ENCODE data around the gene SLC32A1. TPM values are rescaled to one million over a fixed set of nuclear protein-coding genes. Genes with fewer than 3 reads are reported as not detected.

Gene SLC32A1
- total RNA-seq, 2 experiments from 2014 or later: not detected

- Mint-ChIP-seq H3K27ac (no peak overlapping the region), H3K36me3 (ENCODE audit: low read depth) (peaks cover 50% of the 10 kb centered on the region), H3K4me1 (peaks cover 16% of the 10 kb centered on the region), H3K4me3 (no peak overlapping the region), H3K9me3 (no peaks in the 10 kb centered on the region), H3K27me3 (no peaks in the 10 kb centered on the region)
- POLR2A ChIA-PET: no interaction called here
- CTCF ChIA-PET: interaction anchor here (1.0 to 2.9 kb wide), 5 partner anchors 9 to 42 kb away, joined by 3 to 22 read pairs (median 4); no protein-coding TSS in a partner anchor
- peak; percentile 22 for DNase-seq
Measured at GRCh38 chr20:38764567-38765318, 40.5 kb downstream of the SLC32A1 start.

DNA sequence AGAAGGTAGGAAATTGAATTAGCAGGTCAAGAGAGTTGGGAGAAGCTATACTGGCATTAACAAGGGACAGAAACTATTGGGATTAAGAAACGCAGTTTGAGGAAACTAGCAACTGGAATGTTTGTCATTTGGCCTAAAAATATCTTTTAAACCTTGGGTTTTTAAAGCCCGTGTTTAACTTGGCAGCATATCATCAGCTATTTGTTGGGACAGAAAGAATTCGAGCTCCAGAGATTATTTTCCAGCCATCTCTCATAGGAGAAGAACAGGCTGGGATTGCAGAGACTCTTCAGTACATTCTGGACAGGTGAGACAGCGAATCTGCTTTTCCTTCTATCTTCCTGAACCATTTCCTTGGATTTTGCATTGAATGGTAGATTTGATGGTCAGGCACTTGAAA is 41.8 kb downstream of the SLC32A1 start:
- POLR2A ChIA-PET: no interaction called here
- Mint-ChIP-seq H3K4me3 (no peak overlapping the region), H3K36me3 (ENCODE audit: low read depth) (peaks cover 44% of the 10 kb centered on the region), H3K9me3 (no peaks in the 10 kb centered on the region), H3K27me3 (no peaks in the 10 kb centered on the region), H3K4me1 (peaks cover 16% of the 10 kb centered on the region), H3K27ac (no peak overlapping the region)
- CTCF ChIA-PET: interaction anchor here (0.7 to 1.9 kb wide), 6 partner anchors 10 to 41 kb away, joined by 3 to 6 read pairs (median 3); no protein-coding TSS in a partner anchor
- no peak for DNase-seq

GRCh38 chr20:38769376-38770295 is 45.4 kb downstream of the SLC32A1 start:
- peaks cover 37% of the 10 kb centered on the region for H3K36me3 Mint-ChIP-seq (ENCODE audit: low read depth)
- ChIA-PET CTCF (interaction anchor here (0.5 kb wide), 1 partner anchor 130 kb away, joined by 5 read pairs; no protein-coding TSS in a partner anchor), POLR2A (no interaction called here)
- H3K27ac Mint-ChIP-seq: no peak overlapping the region
- peaks cover 4% of the 10 kb centered on the region for H3K4me1 Mint-ChIP-seq
- no peak overlapping the region for H3K4me3 Mint-ChIP-seq
- DNase-seq: no peak
- no peaks in the 10 kb centered on the region for H3K27me3 Mint-ChIP-seq
- H3K9me3 Mint-ChIP-seq: peaks cover 6% of the 10 kb centered on the region

- Mint-ChIP-seq H3K9me3 (peaks cover 6% of the 10 kb centered on the region), H3K4me1 (no peaks in the 10 kb centered on the region), H3K27me3 (no peaks in the 10 kb centered on the region), H3K4me3 (no peak overlapping the region), H3K36me3 (ENCODE audit: low read depth) (peaks cover 35% of the 10 kb centered on the region), H3K27ac (no peak overlapping the region)
- POLR2A ChIA-PET: no interaction called here
- CTCF ChIA-PET: interaction anchor here (0.5 to 0.9 kb wide), 2 partner anchors 56 to 131 kb away, joined by 3 to 5 read pairs; no protein-coding TSS in a partner anchor
- DNase-seq: no peak
Measured at GRCh38 chr20:38770546-38770945, 46.3 kb downstream of the SLC32A1 start.

DNA sequence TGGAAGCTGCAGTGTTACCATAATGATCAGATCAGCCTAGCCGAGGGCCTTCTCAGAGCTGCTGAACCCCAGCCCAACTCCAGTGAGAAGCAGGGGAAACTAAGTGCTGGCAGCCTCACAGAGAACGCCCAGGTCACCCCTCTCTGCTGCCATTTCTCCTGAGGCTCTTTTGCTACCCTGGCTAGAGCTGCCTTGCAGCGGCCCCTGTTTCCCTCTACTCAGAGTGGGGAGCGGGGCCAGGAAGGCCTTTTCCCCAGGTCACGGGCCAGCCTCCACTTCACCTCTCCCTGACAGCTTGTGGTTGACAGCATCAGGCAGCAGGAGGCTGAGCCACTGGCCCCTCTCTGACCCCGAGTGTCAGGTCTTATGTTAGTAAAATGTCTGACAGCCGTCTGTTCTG is 46.7 kb downstream of the SLC32A1 start:
- Mint-ChIP-seq H3K4me1 (no peaks in the 10 kb centered on the region), H3K27me3 (no peaks in the 10 kb centered on the region), H3K36me3 (ENCODE audit: low read depth) (peaks cover 31% of the 10 kb centered on the region), H3K9me3 (peaks cover 6% of the 10 kb centered on the region), H3K4me3 (no peak overlapping the region), H3K27ac (peak overlapping the region; percentile 26)
- CTCF ChIA-PET: interaction anchor here (0.9 kb wide), 1 partner anchor 56 kb away, joined by 3 read pairs; no protein-coding TSS in a partner anchor
- no peak for DNase-seq
- POLR2A ChIA-PET: no interaction called here

GRCh38 chr20:38771621-38772020 is 47.3 kb downstream of the SLC32A1 start:
- Mint-ChIP-seq H3K36me3 (ENCODE audit: low read depth) (peaks cover 30% of the 10 kb centered on the region), H3K27me3 (no peaks in the 10 kb centered on the region), H3K4me3 (no peak overlapping the region), H3K27ac (no peak overlapping the region), H3K4me1 (no peaks in the 10 kb centered on the region), H3K9me3 (peaks cover 6% of the 10 kb centered on the region)
- ChIA-PET CTCF (no interaction called here), POLR2A (no interaction called here)
- no peak for DNase-seq

DNA sequence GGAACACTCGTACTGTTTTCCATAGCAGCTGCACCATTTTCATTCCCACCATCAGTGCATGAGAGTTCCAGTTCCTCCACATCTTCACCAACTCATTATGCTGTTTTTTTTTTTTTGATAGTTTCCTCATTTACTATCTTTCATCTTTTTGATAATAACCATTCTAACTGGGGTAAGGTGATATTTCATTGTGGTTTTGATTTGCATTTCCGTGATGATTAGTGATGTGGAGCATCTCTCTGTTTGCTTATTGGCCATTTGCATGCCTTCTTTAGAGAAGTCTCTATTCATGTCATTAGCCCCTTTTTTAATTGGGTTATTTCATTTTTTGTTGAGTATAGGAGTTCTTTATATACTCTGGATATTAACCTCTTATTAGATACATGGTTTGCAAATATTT is 49.9 kb downstream of the SLC32A1 start:
- Mint-ChIP-seq H3K36me3 (ENCODE audit: low read depth) (peaks cover 22% of the 10 kb centered on the region), H3K27me3 (no peaks in the 10 kb centered on the region), H3K9me3 (peaks cover 6% of the 10 kb centered on the region), H3K4me1 (no peaks in the 10 kb centered on the region), H3K4me3 (no peak overlapping the region), H3K27ac (no peak overlapping the region)
- no peak for DNase-seq
- POLR2A ChIA-PET: no interaction called here
- CTCF ChIA-PET: interaction anchor here (1.8 kb wide), 1 partner anchor 10 kb away, joined by 7 read pairs; no protein-coding TSS in a partner anchor

GRCh38 chr20:38776363-38776762 is 52.1 kb downstream of the SLC32A1 start:
- H3K9me3 Mint-ChIP-seq: peaks cover 6% of the 10 kb centered on the region
- ChIA-PET CTCF (interaction anchor here (1.6 kb wide), 1 partner anchor 11 kb away, joined by 6 read pairs; no protein-coding TSS in a partner anchor), POLR2A (no interaction called here)
- no peaks in the 10 kb centered on the region for H3K4me1 Mint-ChIP-seq
- H3K36me3 Mint-ChIP-seq (ENCODE audit: low read depth): peaks cover 19% of the 10 kb centered on the region
- H3K4me3 Mint-ChIP-seq: no peak overlapping the region
- H3K27ac Mint-ChIP-seq: no peak overlapping the region
- DNase-seq: no peak
- H3K27me3 Mint-ChIP-seq: no peaks in the 10 kb centered on the region

Other genes with a start within 250 kb of the SLC32A1 start
- gene ADIG, start 143.3 kb upstream of the SLC32A1 start, total RNA-seq: not detected
- gene ARHGAP40, start 122.7 kb upstream of the SLC32A1 start, total RNA-seq: not detected
- gene ACTR5, start 24.0 kb downstream of the SLC32A1 start, total RNA-seq: 1 to 10 TPM; 7.8 to 8.1 TPM
- 10 to 100 TPM; 63.6 to 67.4 TPM for gene PPP1R16B, start 81.2 kb downstream of the SLC32A1 start, total RNA-seq
- 10 to 100 TPM; 22.5 to 22.6 TPM for gene FAM83D, start 201.9 kb downstream of the SLC32A1 start, total RNA-seq
- 10 to 100 TPM in 1 of 2 experiments, 1 to 10 TPM in 1; 8.8 to 10.3 TPM for gene DHX35, start 237.9 kb downstream of the SLC32A1 start, total RNA-seq

Measured in activated CD4-positive, alpha-beta T cell treated with anti-CD3 and anti-CD28 coated beads, Interleukin-2, amount 10 ng/mL, durations not matched to agents 7 days and 5 days (primary cell).